Measurements from ENCODE around the gene OR10AG1.

The OR10AG1 gene

GRCh38 chr11:55969845-55970244 is at the start of gene OR10AG1:
Gene OR10AG1, minus strand, starts transcription at chr11:55969945. Its CDS starts 38 bp downstream, at chr11:55969907.
- no peak for DNase-seq (ENCODE audit: low read depth in 2 of 3, low spot score in 1 of 3)

GRCh38 chr11:56013805-56014204 is 44.1 kb upstream of the OR10AG1 start:
- no peak for DNase-seq (ENCODE audit: low read depth in 2 of 3, low spot score in 1 of 3)

GRCh38 chr11:56010716-56011115 is 41.0 kb upstream of the OR10AG1 start:
- DNase-seq (ENCODE audit: low read depth in 2 of 3, low spot score in 1 of 3) = no peak

GRCh38 chr11:55994525-55994924 is 24.8 kb upstream of the OR10AG1 start, which contains the start of gene OR5F1:
Gene OR5F1, minus strand, starts transcription at chr11:55994625. Its CDS starts 0 bp downstream, at chr11:55994625.
- DNase-seq (ENCODE audit: low read depth in 2 of 3, low spot score in 1 of 3) = no peak

- DNase-seq (ENCODE audit: low read depth in 2 of 3, low spot score in 1 of 3) = no peak
These were observed 1.2 kb upstream of the OR10AG1 start for GRCh38 chr11:55970935-55971334.

- no peak for DNase-seq (ENCODE audit: low read depth in 2 of 3, low spot score in 1 of 3)
These were observed 1.8 kb downstream of the OR10AG1 start for GRCh38 chr11:55967914-55968313.

- no peak for DNase-seq (ENCODE audit: low read depth in 2 of 3, low spot score in 1 of 3)
These were observed 3.4 kb downstream of the OR10AG1 start for GRCh38 chr11:55966391-55966790.

GRCh38 chr11:55956521-55956920 is 13.2 kb downstream of the OR10AG1 start:
- no peak for DNase-seq (ENCODE audit: low read depth in 2 of 3, low spot score in 1 of 3)

GRCh38 chr11:55949330-55949729 is 20.4 kb downstream of the OR10AG1 start:
- DNase-seq (ENCODE audit: low read depth in 2 of 3, low spot score in 1 of 3) = no peak

GRCh38 chr11:55942785-55943392 is 26.9 kb downstream of the OR10AG1 start:
- no peak for DNase-seq (ENCODE audit: low read depth in 2 of 3, low spot score in 1 of 3)

GRCh38 chr11:55936300-55936699 is 33.4 kb downstream of the OR10AG1 start, which contains the start of gene OR5I1:
Gene OR5I1, minus strand, starts transcription at chr11:55936400. Its CDS starts 0 bp downstream, at chr11:55936400.
- DNase-seq (ENCODE audit: low read depth in 2 of 3, low spot score in 1 of 3) = no peak

GRCh38 chr11:55920537-55920936 is 49.2 kb downstream of the OR10AG1 start:
- no peak for DNase-seq (ENCODE audit: low read depth in 2 of 3, low spot score in 1 of 3)

All from stimulated activated CD4-positive, alpha-beta T cell treated with anti-CD3 and anti-CD28 coated beads, Interleukin-12 subunit alpha, Interleukin-12 subunit beta, amount 100 ng/mL, for 48 hours (primary cell).